Bladder microvascular endothelial cell (primary cell): Measurements from ENCODE around the gene CTRB2. TPM values are rescaled to one million over a fixed set of nuclear protein-coding genes. Genes with fewer than 3 reads are reported as not detected.

Experiments
- total RNA-seq: library from RNA; depleted of rRNA; stranded (reverse); fragments of >200 nt; gene quantifications from 2 replicates; pipeline ENCODE4 v1.2.3, GENCODE V29; 2014

Gene CTRB2
- not detected in 2 replicates for total RNA-seq

GRCh38 chr16:75206749-75207451 lies at the start of gene CTRB2:
CTRB2 (minus strand) TSS chr16:75207161; CDS start chr16:75207141, 20 bp downstream.

GRCh38 chr16:75251280-75252048 lies 44.5 kb upstream of the CTRB2 start, which contains the start of gene BCAR1:
BCAR1 (minus strand) TSS chr16:75251624; CDS start chr16:75251482, 142 bp downstream.

GRCh38 chr16:75218256-75219076 lies 11.5 kb upstream of the CTRB2 start, which contains the start of gene CTRB1:
CTRB1 (plus strand) TSS chr16:75218988; CDS start chr16:75219008, 20 bp downstream.

Other genes starting within 250 kb of the CTRB2 start
- 8.6 and 19.3 TPM in 2 replicates for gene WDR59, start 222.0 kb downstream of the CTRB2 start, total RNA-seq
- 9.6 and 18.1 TPM in 2 replicates for gene ZNRF1, start 208.1 kb downstream of the CTRB2 start, total RNA-seq
- gene LDHD, start 90.4 kb downstream of the CTRB2 start, total RNA-seq: 0.94 and 0.97 TPM in 2 replicates
- gene ZFP1, start 58.6 kb downstream of the CTRB2 start, total RNA-seq: 5.2 and 8.2 TPM in 2 replicates
- gene CTRB1, start 11.8 kb upstream of the CTRB2 start, total RNA-seq: not detected in 2 replicates
- gene BCAR1, start 44.5 kb upstream of the CTRB2 start, total RNA-seq: 58.9 and 200 TPM in 2 replicates
- gene CFDP1, start 226.3 kb upstream of the CTRB2 start, total RNA-seq: 62.7 and 75.5 TPM in 2 replicates